ENCODE data around the gene MYH13. TPM values are rescaled to one million over a fixed set of nuclear protein-coding genes. Genes with fewer than 3 reads are reported as not detected.

MYH13 gene
- total and polyA plus RNA-seq, 9 of the 15 experiments (the other 6 are each of a cell fraction or from before 2014, with no cell fraction given) = 0.01 TPM; not detected in 8

DNA sequence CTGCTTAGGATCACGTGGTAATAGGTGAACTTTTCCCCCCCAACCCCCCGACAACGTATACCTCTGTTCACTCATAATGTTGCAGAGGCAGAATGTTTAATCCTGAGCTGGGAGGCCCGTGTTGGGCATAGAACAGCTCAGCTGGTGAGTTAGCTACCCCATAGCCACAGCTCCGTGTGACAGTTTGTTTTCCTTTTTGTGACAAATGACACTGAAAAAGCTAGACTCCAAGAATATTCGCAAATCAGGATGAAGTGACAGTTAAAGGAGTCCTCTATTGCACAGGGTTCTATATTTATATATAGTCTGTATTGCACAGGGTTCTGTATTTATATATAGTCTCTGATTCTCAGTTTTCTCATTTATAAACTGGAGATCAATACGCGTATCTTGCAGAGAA lies 33.8 kb downstream of the MYH13 start (continued):
- TF ChIP-seq FUS (optimal IDR thresholded peaks at IDR 0.05; ENCODE audit: low read depth, low read length) = no peak
- no peak for TF ChIP-seq GATAD2A (IDR thresholded peaks at IDR 0.05)
- no peak for TF ChIP-seq ZBTB9 (CRISPR knock-in tag; IDR thresholded peaks at IDR 0.05)
- no peak for TF ChIP-seq TAF9B (IDR thresholded peaks at IDR 0.05; ENCODE audit: partially characterized antibody)
- no peak for TF ChIP-seq ETV5 (CRISPR knock-in tag; IDR thresholded peaks at IDR 0.05; ENCODE audit: low read depth)
- TF ChIP-seq, protein P1, sequence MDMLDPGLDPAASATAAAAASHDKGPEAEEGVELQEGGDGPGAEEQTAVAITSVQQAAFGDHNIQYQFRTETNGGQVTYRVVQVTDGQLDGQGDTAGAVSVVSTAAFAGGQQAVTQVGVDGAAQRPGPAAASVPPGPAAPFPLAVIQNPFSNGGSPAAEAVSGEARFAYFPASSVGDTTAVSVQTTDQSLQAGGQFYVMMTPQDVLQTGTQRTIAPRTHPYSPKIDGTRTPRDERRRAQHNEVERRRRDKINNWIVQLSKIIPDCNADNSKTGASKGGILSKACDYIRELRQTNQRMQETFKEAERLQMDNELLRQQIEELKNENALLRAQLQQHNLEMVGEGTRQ (CRISPR knock-in tag; IDR thresholded peaks at IDR 0.05) = no peak
- TF ChIP-seq ATF4 (CRISPR knock-in tag; IDR thresholded peaks at IDR 0.05) = no peak

- 10% methylated on average over 7 of the region's 9 CpGs for WGBS (ENCODE audit: insufficient coverage, low coverage, missing lambda C conversion rate)
- in situ Hi-C loops (cut with MboI) = no loop called here
- H3K9me3 ChIP-seq (replicated peaks; ENCODE audit: control insufficient read depth, insufficient read depth, low read depth, low read length) = no peaks in the 10 kb centered on the region
- ChIA-PET CTCF (ENCODE audit: low intra/inter-chr PET ratio) (no interaction called here), POLR2A (no interaction called here)
- H3K9ac ChIP-seq (ENCODE audit: insufficient read depth in 1 of 2, low read depth in 2 of 2, low read length in 2 of 2) = no peak overlapping the region
- H3K36me3 ChIP-seq (ENCODE audit: control insufficient read depth, insufficient read depth, low read length) = no peaks in the 10 kb centered on the region
- no TSS peak for BruUV-seq (replicated peaks)
- H3K9me1 ChIP-seq (ENCODE audit: control insufficient read depth, insufficient read depth, low read length) = no peaks in the 10 kb centered on the region
- no peaks in the 10 kb centered on the region; a peak in 1 of 5 replicates for H3K27me3 ChIP-seq (ENCODE audit: control insufficient read depth in 2 of 2, insufficient read depth in 2 of 2, low read length in 2 of 2)
- H3K79me2 ChIP-seq (ENCODE audit: control insufficient read depth, insufficient read depth, low read length) = no peaks in the 10 kb centered on the region
- no peaks in the 10 kb centered on the region for H3K4me1 ChIP-seq (replicated peaks in 1 of 2; ENCODE audit: control insufficient read depth in 2 of 2, insufficient read depth in 2 of 2, low read length in 2 of 2)
- no peak for FAIRE-seq
- H2AFZ ChIP-seq (ENCODE audit: low read depth, low read length) = no peak overlapping the region
- TF ChIP-seq POLR3G (IDR thresholded peaks at IDR 0.05; ENCODE audit: extremely low read depth, insufficient read length, insufficient replicate concordance) = no peak
- H3K27ac ChIP-seq (ENCODE audit: extremely low read depth, low read depth, low read length) = no peak overlapping the region
- intact Hi-C loops (cut with micrococcal nuclease) = no loop called here
- no peaks in the 10 kb centered on the region for H4K20me1 ChIP-seq (replicated peaks; ENCODE audit: control insufficient read depth, insufficient read depth, low read length)
- no peak for ATAC-seq
- DNase-seq (ENCODE audit: extremely low read depth in 1 of 4, low spot score in 3 of 4) = no peak
- H3K4me2 ChIP-seq (ENCODE audit: insufficient read depth, low read length) = no peak overlapping the region
- H3K4me3 ChIP-seq = no peak overlapping the region
Measured at GRCh38 chr17:10337976-10338375, 34.8 kb downstream of the MYH13 start.
